ENCODE measurements around the gene MTHFSD.

MTHFSD gene

DNA sequence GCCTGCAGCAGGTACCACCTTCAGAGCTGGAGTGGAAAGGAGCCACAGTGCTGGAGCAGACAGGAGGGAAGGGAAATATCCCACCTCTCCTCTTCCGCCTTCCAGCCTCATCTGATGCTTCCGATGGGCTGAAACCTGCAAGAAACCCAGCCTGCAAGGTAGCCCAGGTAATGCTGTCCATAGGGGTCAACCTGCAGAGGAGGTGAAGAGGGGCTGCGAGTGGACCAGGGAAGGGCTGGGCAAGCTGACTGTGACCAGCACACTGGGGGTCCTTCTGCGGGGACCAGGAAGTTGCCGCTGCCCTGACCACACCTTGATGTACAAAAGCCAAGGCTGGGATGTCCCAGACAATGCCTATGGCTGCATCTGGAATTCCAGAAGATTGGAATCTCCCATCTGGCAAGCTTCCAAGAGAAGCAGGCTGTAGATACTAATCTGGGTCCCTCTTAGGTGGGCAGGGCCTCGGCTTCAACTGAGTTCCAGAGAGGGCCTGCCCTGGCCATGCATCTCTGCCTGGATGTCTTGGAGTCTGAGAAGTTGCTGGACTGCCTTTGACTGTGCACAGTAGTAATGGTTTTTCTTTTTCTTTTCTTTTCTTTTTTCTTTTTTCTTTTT is 29.1 kb upstream of the MTHFSD start:
- DNase-seq (ENCODE audit: low read depth): no peak

DNA sequence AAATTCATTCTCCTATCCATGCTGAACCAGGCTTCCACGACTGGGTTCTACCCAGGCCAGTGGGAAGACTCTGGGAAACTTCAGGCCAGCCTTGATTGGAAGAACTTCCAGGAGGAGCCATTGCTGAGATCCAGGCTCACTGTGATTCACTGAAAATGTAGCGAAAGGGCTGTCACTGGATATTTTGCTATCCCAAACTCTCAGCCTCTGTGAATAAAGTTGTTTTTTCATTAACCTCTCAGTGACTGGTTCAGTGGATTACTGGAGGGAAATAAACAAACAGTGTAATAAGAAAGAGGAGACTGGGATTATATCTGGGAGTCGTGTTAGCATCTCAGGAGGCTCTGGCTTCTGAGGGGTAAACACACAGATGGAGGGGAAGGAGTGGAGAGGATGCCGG is 26.4 kb upstream of the MTHFSD start:
- DNase-seq (ENCODE audit: low read depth): no peak

DNA sequence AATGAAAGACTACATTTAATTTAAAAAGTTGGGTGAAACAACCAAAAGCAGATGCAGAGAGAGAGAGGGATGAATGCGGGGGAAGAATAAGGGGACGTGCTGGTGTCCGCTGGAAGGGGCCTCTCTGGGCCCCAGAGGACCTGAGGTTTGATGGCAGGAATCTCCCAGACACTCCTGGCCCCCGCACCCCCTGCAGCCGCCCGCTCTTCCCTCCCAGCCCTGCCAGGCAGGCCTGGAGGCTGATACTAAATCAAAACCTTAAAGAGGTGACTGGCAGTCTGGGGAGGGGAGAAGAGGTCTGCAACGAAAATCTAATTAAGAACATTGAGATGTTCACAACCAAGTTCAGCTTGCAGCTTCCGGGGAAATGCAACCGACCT is 25.7 kb upstream of the MTHFSD start:
- DNase-seq (ENCODE audit: low read depth): no peak

DNA sequence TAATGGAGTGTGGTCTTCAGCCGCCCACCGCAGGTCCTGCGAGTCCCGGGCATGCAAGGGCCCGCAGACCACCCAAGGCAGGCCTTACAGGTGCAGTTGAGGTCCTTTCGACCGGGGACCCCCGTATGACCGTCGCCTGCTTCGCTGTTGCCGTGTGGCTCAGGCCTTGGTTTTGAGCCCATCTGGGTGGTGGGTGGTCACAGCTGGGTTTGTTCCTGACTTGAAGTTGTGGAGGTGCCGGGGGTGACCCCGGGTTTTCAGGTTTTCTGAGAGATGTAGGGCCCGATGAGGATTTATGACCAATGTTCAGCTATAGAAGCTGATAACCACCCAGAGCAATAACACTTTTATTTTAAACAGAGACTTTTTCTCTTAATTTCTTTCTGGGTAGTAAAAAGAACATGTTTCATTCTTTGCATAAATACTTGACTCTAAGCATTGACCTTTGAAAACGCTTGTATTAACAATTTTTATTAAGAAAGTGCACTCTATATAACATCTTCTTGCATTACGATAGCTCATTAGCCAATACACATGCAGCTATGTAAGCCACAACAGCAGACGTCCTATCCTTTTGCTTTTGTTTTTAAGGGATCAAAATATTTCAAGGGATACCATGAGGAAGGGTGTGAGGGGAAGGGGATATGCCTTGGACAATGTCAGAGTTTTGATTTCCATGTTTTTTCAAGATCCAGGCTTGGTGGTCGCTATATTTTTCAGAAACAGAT is 25.2 kb upstream of the MTHFSD start:
- DNase-seq (ENCODE audit: low read depth): no peak

DNA sequence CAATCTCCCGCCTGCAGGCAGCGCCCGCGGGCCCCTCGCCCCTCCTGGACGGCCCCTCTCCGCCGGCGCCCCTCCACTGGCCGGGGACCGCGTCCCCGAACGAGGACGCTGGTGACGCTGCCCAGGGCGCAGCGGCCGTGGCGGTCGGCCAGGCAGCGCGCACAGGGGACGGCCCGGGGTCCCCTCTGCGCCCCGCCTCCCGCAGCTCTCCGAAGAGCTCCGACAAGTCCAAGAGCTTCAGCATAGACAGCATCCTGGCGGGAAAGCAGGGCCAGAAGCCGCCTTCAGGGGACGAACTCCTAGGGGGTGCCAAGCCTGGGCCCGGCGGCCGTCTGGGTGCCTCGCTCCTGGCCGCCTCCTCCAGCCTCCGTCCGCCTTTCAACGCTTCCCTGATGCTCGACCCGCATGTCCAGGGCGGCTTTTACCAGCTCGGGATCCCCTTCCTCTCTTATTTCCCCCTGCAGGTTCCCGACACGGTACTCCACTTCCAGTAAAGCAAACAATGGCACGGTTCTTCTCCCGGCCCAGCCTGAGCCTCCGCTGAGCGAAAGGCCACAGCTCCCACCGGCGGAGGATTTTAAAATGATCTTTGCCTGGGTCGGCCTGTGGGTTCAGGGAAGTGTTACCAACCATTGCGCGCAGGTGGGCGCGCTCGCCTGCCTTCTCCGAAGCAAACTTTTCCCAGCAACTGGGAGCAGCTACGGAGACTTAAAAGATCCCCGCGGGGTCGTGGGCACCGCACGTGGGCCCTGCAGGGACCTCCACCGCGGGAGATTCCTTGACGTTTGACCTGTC is 24.4 kb upstream of the MTHFSD start:
- DNase-seq (ENCODE audit: low read depth): no peak

DNA sequence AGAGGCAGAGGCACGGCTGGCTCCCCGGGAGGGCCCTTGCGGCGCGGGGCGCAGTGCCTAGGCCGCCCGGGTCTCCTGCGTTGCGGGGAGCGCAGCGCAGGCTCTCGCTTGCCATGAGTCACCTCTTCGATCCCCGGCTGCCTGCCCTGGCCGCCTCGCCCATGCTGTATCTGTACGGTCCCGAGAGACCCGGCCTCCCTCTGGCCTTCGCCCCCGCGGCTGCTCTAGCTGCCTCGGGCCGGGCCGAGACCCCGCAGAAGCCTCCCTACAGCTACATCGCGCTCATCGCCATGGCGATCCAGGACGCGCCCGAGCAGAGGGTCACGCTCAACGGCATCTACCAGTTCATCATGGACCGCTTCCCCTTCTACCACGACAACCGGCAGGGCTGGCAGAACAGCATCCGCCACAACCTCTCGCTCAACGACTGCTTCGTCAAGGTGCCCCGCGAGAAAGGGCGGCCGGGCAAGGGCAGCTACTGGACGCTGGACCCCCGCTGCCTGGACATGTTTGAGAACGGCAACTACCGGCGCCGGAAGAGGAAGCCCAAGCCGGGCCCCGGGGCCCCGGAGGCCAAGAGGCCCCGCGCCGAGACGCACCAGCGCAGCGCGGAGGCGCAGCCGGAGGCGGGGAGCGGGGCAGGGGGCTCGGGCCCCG is 23.7 kb upstream of the MTHFSD start:
- no peak for DNase-seq (ENCODE audit: low read depth)

DNA sequence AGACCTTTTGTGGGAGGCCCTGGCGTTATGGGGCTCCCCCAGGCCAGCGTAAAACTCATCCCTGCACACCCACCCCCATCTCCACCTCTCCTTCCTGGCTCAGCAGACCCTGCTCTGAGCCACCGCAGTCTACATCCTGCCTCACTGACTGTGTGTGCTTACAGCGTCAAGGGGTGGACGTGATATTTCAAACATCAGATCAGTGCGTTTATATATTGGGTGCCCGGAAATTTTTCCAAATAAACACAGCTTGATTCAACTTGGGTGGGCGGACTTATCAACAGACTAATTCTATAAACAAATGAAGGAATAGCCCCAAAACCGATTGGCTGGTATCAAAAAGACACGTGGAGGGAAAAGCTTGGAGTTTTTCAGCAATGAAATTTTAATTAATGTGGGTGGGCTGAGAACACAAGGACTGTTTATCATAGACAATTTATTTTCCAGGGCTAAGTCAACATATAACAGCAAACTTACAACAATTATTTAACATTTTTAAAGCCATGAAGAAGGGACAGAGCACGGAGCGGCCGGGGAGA is 23.1 kb upstream of the MTHFSD start, which contains the start of gene FOXL1:
Gene FOXL1, plus strand, starts transcription at position 489 of the 539 bp plus-strand sequence. CDS start 175 bp downstream, outside the sequence.
- no peak for DNase-seq (ENCODE audit: low read depth)

DNA sequence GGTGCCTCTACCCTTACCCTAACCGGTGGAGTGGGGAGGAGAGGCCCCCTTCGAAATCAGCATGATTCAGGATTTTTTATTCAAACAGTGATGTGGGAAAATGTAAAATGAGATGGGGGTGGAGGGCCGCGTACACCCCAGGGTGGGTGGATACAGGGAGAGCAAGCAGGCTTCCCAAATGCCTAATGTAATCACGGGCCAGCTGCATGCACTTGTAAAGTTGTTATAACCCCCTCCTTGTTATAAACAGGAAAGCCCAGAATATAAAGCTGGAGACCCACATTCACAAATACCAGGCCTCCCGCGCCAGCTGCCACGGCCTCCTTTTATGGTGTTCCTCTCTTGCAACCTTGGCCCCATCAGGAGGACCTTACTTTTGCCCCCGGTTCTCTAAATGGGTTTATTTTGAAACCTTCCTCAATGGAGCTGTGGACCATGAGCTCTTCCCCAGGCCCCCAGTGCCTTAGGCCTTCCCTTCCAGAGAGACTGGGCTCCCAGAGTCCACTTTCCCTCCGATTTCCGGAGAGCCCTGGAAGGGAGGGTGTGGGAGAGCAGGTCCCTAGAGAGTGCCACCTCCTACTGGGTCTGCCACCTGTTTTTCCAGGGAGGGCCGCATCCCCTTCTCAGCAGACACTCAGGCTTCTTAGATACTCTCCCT is 22.4 kb upstream of the MTHFSD start:
- DNase-seq (ENCODE audit: low read depth): no peak

DNA sequence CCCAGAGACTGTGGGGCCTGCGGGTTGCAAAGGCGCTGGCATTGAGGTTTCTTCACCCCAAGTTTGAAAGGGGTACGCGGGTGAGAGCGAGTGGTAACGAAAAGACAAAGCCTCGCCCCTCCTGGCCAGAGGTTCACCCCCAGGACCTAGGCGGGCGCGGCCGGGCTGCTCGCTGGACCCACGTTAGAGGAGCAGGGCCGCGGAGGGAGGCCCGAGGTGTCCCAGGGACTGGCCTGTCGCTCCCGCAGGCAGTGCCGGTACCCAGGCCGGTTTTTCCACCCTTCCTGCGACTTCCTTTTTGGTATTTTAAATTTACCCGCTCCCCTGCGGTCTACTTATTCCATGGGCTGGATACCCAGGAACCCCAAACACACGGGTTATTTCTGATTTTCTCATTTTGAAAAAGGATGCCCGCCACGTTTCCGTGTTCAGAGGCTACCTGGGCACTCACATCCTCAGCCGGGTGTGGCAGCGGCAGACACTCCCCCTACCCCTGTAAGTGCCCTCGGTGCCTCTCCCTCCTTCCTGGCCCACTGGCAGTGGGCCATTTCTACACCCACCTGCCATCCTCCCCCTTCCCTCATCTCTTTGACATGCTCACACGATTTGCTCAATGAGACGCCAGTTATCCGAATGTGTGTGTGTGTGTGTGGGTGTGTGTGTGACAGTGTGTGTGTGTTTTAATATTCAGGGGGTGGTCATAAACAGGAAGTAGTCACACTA is 21.7 kb upstream of the MTHFSD start:
- DNase-seq (ENCODE audit: low read depth): no peak

DNA sequence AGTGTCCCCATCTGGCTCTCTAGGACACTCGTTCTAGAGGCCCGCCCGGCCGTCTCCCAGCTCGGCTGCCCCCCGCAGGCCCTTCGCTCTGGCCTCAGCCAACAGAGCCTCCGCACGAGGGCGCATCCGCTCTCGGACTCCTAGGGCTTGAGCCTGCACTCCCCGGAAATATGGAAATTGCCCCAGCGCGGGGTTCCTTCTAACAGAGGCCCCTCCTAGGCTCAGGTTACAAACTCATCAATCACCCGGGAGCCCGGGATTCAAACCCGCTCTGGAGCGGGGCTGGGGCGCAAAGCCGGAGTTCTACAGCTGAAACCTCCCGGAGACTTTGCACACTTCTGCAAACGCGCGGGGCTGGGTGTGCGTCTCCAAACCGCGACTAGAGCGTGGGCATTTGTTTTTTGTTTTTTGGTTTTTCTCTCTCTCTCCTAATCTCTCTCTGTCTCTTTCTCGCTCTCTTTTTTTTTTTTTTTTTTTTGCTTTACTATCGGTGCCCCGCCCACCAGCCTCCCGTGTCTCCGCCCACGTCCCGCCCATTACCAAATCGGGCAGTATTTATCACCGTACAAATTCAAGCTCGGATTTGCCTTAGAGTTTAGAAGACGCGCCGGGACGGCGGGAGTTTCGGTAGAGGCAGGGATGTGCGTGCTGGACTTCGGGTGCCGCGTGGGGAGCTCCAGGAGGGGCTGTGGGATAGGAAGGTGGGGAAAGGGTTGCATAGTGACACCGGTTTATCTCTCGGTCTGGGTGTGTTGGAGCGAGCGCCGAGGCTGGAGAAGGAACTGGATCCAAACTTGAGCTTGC is 20.9 kb upstream of the MTHFSD start:
- DNase-seq (ENCODE audit: low read depth): no peak

DNA sequence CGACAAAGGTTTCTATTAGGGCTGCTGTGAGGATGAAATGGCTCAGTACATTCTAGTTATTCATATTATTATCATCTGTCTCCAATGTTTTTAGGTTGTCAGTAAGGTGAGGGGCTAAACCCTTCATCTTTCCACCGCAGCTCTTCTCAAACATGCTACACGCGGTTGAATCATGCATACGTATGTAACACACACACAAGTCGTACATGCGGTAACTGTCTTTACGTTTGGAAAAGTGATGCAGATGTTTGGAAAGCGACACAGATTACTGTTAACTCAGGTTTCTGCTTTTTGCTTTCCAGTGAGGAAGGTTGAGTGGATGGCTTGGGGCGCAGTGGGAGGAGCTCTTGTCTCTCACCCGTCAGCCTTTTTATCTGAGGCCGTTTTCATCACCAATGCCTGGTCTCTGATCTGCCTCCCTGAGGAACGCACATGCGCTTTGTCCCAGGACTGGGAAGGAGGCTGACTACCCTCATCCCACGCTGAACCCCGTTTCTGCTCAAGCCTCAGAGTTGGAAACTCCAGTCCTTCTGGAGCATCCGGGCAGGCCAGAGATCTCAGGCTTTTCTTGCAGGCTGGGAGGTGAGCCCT is 20.2 kb upstream of the MTHFSD start:
- no peak for DNase-seq (ENCODE audit: low read depth)

DNA sequence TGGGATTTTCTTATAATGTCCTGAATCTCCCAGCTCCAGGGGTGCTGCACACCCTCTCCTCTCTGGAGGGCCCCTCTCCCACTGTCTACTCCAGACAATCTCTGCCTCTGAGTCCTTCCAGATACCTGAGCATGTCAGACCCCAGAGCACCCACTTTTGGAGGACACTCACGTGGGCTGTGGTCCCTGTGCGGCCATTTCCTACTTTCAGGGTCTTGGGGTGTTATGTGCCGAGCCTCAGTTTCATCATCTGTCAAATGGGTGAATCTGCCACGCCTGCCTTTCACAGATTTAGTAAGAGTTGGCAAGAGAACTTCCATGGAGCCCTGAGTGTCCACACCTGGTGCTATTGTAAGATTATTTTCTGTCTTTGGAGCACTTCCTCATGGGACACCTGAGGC is 19.6 kb upstream of the MTHFSD start:
- DNase-seq (ENCODE audit: low read depth): no peak

DNA sequence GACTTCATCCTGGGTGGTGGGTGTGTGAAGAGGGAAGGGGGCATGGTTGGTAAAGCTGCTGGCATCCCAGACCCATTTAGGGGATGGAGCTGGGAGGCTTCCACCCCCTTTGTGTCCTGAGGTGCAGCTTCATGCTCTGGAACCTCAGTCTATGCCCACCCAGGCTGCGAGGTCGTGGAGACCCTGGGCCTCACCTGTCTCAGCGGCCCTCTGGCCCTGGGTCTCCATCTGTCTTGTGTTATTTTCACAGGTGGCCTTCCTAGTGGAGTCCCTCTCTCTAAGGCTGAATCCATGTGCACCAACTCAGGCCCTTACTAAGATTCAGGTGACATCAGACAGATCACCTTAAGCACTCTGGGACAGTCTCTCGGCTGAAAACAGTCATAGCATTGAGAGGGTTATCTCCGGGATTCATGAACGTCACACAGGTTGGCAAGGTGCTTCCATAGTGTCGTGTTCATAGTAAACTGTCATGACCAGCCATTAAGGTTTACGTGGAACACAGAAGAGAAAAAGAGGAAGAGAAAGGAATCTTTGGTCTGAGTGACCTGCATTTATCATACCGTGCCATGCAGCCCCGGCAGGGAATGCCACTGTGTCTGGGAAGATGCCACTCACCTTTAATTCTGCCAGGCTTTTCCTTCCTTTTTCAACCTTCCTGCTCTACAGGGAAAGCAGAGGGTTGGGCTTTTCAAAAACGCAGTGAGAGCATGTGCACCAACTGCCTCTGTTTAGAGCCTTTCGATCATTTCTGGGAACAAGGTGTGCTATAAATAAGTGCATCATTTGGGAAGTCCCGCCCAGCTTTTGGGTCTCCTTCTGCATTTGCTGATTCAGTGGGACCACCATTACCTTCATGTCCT is 18.8 kb upstream of the MTHFSD start:
- no peak for DNase-seq (ENCODE audit: low read depth)

DNA sequence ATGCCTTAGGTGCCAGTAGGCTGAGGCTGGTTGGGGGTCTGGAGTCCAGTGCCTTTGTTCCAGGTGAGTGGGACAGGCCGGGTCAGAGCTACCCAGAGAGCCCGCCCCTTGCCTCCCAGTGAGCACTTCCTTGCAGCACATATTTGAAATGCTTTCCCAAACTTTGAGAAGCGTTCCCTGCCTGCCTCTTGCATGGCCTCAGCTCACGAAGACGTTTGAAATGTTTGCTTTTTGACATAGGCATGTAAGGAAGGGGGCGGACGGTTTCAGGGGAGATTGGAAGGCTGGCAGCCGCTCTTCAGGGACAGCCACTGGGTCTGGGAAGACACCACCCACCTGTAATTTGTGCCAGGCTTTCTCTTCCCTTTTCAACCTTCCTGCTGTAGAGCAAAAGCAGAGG is 18.2 kb upstream of the MTHFSD start:
- DNase-seq (ENCODE audit: low read depth): no peak

DNA sequence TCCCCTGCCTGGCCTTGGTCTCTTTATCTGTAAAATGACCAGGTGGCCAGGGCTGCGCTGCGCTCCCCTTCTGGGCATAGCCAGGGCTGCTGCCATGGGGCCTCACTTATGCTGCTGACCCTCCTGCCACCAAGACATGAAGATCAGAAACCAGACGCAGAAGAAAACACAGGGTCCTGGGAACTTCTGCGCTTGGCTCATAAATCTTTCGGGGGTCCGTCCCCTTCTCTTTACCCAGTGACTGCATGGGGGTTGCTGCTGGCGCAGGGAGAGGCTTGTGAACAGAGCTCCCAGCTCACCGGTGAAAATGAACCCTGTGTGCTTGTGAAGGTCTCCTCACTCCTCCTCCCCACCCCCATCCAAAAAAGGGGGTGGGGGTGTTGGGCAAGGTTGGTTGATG is 17.6 kb upstream of the MTHFSD start:
- no peak for DNase-seq (ENCODE audit: low read depth)

DNA sequence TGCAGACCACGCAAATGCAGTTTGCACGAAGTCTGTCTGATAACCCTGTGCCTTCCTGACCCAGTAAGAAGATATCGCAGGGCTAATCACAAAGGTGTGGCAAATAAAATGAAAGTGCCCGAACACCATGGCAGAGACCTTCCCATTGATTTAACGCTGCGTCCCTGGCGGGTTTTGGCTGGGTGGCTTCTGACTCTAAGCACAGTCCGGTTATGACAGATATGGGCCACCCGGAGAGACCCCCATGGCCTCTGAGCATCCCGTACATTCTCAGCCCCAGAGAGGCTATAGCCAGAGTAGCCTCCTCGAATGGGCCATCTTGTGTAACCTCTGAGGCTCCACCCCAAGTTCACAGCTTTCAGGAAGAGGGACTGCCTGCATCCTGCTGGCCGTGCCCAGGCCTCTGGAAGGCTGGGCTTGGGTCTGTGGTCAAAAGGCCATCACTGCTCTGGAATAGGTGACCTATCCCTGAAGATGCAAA is 17.0 kb upstream of the MTHFSD start:
- no peak for DNase-seq (ENCODE audit: low read depth)

DNA sequence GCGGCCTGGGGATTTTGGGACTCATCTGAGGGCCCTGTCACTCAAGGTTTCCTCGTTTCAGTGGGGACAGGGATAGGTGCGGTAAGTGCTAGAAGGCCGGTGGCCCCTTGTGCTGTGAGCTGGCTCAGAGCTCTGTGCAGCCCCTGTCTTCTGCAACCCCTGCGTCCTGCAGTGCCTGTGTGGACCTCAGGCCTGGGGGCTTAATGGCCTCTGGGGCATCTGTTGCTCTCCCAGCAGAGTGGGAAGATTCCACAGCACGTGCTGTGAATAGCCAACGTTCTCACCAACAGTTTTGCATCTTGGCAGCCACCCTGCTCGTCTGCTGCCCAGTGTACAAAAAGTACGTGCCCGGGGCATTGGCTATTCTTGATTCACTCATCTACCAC is 16.5 kb upstream of the MTHFSD start:
- no peak for DNase-seq (ENCODE audit: low read depth)

All from CMK (cell line).